Renal pelvis (tissue), 4 donors: ENCODE results near the gene C10orf95. TPM values are rescaled to one million over a fixed set of nuclear protein-coding genes. Genes with fewer than 3 reads are reported as not detected.
"Not testable (repeated sequence)": the region's sequence is repeated elsewhere in the genome, so short reads cannot be mapped to it uniquely, and the experiment has no call there.

Experiments used
- DNase-seq: peaks from one replicate; pipeline ENCODE4 v3.0.0-alpha.2; 2013
- polyA plus RNA-seq, 3 donors: library from polyadenylated mRNA; unstranded; fragments of 120-200 nt; gene quantifications; one replicate each; pipeline ENCODE4 v1.2.1, GENCODE V29; 2013; ENCODE audit not compliant: insufficient read length in 3 of 3

The C10orf95 gene
- polyA plus RNA-seq, 3 donors, result 1.0 to 2.4 (median 1.9) TPM

DNA sequence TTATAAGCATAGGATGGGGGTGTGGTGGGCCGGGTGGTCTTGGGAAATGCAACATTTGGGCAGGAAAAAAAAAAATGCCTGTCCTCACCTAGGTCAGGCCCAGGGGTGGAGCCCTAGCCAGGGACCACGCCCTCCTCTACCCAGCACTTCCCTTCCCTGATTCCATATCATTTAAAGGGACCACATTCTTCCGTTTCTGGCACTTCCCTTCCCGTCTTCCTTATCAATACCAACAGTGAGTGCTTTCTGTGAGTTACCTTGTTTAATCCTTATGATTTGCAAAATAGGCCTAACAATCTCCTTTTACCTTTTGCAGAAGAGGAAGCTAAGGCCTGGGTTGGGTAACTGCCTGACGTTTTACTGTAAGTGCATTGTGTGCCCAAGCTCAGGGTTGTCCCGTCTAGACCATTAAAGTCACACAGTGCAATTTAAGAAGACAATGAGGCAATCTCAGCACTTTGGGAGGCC, 16.7 kb upstream of the C10orf95 start:
- DNase-seq, result no peak

DNA sequence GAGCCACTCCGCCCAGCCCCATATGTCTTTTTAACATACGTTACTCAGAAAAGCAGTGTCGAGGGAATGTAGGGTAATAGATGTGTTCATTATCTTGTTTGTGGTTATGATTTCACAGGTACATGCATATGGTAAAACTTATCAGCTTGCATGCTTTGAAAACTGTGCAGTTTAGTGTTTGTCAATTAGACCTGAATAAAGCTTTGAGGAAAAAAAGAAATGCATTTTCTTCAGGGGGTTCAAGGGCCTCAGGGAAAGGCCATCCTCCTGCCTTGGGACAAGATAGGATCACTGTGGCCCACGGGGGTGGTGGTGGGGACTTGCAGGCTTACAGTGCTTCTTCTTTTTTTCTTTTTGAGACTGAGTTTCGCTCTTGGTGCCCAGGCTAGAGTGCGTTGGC, 16.0 kb upstream of the C10orf95 start:
- no peak for DNase-seq

DNA sequence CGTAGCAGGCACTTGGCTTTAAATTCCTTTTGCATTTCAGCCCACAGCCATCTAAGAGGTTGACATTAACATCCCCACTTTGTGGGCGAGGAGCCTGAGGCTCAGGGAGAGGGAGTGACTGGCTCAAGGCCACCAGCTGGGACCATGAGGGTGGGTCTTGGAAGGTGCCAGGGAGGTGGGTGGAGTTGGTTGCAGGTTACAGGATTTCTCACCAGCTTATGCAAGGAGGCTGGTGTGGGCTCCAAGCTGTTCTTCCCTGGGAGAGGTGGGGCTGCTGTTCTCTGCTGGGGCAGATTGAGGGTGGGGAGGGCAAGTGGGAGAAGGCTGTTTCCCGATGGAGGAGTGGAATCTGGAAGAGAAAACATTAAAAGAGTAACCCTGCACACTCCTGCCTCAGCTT, 14.1 kb upstream of the C10orf95 start:
- DNase-seq, result no peak

DNA sequence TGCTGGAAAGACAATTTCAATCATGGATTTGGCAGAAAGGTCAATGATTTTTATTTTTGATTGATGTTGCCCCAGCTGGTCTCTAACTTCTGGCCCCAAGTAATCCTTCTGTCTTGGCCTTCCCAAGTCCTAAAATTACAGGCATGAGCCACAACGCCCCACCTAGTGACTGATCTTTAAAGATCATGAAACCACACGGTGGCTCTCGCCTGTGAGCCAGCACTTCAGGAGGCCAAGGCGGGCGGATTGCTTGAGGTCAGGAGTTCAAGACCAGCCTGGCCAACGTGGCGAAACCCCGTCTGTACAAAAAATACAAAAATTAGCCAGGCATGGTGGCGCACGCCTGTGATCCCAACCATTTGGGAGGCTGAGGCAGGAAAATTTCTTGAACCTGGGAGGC, 12.6 kb upstream of the C10orf95 start:
- DNase-seq, result no peak

DNA sequence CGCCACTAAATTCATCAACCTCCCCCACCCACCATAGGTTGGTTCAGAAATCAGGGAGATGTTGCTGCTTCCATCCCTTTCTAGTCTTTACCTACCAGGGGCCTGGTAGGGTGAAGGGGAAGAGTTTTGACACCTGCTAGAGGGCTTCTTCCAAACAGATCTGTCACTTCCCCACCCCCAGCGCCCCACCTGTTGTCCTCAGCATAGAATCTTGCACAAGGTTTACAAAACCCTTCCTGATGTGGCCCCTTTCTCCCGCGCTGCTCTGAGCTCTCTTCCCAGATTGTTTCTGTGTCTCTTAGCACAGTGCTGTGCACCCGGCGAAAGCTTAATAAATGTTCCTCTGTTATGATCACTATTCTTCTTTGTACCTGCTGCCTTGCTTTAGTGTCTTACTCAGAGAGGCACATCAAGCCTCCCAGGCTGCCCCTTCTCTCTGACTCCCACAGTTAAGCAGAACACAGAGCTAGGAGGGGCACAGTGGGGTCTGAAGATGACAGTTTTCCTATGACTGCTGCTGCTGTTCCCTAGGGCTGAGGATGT, 11.2 kb upstream of the C10orf95 start:
- no peak for DNase-seq

DNA sequence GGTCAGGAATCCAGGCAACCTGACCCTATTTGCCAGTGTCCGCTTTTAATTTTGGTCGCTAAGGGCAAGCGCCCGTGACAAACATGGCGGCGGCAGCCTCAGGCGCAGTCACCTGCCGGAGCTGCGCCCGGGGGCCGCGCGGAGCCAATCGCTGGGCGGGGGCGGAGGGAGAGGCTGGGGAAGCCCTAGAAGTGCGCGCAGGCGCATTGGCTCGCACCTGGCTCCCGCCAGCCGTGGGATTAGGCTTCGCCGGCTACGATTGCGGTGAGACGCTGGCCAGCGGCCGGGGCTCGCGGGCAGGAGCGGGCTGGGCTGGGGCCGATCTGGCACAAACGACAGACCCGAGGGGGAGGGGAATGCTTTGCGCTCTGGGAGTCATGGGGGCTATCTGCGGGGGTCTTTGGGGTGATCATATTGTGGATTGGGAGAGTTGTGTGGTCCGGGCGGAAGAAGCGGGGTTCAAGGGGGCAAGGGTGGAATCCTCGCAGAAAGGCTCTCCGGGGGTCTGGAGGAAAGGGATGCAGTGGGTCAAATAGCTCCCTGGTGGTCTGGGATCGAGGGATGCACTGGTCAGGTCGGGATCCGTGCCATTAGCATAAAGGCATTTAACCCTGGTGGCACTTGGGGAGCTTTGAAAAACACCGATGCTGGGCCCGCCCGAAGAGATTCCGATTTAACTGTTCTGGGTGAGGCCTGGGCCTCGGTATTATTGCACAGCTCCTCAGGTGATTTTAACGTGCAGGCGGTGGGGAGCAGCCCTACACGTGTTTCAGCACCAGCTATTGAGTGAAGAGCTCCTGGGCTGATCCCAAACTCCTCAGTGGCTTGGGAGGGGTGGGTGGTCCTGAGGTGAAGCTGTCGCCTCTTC, 10.1 kb upstream of the C10orf95 start:
- peak; percentile 91 for DNase-seq

DNA sequence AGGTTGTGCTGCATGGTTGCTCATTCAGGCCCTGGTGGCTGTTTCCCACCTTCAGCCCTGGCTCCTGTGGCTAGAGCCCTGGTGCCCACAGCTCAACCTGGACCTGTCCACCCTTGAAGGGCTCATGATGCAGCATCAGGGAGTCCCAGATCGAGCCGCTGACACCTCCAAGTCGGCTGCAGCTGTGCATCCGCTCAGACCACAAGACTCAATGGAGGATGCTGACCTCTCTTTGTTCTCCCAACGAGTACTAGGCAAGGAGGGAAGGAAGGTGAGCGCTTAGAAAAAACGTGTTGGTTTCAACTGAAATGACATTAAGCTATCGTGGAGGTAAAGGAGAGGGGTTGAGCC, 9.5 kb upstream of the C10orf95 start:
- no peak for DNase-seq

DNA sequence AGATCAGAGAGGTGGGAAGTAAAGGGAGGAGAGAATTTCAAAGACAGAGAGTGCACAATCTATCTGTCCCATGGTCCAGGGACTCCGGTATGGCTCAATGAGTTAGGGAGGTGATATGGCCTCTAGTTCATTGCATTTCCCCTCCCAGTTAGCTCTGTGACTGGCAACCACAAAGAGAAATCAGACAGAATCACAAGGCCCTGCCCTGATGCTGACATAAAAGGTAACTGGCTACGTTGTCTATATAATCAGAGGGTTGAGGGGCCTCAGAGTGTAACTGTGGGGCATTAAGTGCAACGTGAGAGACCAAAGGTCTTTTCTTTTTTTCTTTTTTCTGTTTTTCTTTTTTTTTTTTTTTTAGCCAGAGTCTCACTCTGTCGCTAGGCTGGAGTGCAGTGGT, 7.3 kb upstream of the C10orf95 start:
- no peak for DNase-seq

DNA sequence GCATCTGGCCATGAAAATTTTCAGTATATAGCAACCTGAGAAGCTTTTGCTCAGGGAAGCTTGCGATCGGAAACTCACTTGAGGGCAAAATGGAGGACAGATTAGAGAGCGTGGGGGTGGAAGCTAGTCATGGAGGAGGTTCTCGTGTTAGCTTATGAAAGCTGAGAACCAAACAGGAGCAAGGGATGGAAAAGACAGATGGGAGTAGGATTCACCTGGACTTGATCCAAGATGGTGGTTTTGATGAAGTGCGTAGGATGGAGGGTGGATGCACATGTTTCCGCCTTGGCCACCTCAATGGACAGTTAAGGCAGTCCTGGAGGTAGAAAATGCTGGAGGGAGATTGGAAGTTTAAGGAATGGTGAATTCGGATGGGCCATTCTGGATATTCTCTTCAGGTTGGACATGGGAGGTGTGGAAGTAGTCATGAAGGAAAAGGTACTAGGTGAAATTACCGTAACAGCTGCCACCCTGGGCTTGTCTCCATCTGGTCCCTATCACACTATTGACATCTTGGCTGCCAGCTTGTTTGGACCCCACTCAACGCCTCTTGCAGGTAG, 6.3 kb upstream of the C10orf95 start:
- no peak for DNase-seq

DNA sequence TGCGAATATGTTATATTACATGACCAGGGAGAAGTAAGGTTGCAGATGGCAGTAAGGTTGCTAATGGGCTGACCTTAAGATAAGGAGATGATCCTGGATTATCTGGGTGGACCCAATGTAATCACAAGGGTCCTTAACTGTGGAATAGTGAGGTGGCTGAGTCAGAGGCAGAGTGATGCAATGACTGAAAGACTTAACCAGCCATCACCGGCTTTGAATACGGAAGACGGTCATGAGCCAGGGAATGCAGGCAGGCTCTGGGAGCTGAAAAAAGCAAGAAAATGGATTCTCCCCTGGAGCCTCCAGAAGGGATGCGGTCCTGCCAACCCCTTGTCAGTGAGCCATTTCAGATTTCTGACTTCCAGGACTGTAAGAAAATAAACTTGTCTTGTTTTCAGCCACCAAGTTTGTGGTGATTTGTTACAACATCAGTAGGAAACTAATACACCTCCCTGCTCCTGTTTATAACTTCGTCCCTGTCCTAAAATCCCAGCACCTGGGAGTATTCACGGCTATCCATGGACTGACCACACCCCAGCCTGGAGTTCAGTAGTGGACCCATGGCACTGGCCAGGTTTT, 4.6 kb upstream of the C10orf95 start:
- no peak for DNase-seq

DNA sequence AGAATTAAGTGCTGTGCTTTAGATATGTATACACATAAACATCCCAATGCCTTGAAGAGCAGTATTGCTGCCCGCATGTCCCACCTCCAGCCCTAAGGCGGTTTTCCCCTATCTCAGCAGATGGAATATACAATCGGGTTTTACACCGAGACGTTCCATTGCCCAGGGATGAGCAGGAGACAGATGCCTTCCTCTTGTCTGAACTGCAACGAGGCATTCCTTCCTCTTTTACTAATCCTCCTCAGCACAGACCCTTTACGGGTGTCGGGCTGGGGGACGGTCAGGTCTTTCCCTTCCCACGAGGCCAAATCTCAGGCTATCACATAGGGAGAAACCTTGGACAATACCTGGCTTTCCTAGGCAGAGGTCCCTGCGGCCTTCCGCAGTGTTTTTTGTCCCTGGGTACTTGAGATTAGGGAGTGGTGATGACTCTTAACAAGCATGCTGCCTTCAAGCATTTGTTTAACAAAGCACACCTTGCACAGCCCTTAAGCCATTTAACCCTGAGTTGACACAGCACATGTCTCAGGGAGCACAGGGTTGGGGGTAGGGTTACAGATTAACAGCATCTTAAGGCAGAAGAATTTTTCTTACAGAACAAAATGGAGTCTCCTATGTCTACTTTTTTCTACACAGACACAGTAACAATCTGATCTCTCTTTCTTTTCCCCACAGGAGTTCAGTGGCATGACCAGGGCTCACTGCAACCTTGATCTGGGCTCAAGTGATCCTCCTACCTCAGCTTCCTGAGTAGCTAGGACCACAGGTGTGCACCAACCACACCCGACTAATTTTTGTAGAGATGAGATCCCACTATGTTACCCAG, 3.5 kb upstream of the C10orf95 start:
- not testable (repeated sequence) for DNase-seq

DNA sequence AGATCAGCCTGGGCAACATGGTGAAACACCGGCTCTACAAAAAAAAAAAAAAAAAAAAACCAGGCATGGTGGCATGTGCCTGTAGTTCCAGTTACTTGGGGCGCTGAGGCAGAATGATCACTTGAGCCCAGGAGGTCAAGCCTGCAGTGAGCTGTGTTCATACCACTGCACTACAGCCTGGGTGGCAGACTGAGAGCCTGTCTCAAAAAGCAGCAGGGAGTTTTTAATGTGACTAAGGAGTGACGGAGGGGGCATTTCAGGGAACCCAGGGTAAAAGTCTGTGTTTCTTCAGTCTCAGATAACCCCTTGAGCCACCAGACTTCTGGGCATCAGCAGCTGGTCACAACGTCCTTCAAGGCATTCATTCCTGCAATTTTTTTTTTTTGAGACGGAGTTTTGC, 2.2 kb upstream of the C10orf95 start:
- no peak for DNase-seq

DNA sequence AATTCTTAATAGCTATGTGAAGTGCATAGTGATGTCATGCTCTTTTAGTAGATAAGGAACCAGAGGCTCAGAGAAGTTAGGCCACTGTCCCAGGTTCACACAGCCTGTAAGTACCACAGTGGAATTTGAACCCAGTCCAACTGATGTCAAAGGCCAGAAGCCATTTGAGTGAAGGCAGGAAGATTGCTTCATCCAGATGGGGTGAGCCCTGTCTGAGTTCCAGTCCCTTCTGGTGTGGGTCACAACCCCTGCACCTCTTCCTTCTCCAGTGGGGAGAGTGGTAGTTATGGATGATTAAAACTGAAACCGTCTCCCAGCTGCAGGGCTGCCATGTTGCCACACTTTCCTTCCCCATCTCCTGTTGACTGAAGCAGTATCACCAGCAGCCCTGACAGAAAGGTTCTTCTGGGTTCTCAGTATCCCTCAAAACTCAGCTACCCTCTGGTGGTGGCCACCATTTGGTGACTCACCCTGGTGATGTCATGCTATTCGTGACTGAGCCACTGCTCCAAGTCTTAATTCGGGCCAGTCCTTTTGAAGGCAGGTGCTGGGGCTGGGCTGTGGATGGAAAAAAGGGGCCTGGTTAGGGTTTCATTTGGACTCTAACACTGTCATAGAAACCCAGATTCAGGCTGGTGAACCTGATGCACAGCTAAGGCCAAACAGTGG, 1.5 kb upstream of the C10orf95 start:
- no peak for DNase-seq

DNA sequence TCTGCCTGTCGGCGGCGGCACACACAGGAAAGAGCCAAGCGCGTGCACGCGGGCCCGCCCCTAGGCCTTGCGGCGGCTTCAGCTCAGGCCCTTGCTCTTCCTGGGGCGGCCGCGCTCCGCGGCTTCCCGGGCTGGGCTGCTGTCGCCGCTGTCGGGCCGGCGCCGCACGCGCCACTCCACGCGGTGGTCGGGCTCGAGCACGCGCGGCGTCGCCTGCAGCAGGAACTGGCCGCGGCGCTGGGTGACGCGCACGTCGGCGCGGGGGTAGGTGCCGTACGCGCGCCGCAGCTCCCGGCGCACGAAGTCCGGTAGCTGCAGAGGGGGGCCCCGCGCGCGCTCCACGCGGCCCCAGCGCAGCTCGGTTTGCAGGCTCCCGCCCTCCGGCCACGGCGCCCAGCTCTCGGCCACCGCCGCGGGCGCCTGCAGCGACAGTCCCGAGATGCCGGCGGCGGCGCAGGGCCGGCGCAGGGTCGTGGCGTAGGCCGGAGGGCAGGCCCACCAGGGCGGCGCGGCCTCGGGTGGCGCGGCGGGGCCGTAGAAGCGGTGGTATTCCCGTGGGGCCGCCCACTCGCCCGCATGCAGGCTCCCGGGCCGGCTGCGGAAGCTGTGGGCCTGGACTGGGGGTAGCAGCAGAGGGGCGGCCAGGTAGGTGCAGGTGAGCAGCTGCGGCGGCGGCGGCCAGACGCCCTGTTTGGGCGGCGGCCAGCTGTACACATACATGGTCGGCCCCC, 804 bp downstream of the C10orf95 start:
- DNase-seq, result peak; percentile 85

DNA sequence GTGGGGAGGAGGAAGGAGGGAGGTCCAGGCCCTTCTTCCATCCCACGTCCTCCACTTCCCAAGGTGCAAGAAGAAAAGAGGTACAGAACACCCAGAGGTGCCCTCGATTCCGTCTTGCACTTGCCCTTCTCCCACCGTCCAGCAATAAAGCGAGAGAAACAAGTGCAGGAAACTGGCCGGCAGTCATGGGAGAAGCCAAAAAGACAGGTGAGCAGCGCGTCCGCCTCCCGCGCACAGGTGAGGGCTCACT, 1.3 kb downstream of the C10orf95 start:
- no peak for DNase-seq

DNA sequence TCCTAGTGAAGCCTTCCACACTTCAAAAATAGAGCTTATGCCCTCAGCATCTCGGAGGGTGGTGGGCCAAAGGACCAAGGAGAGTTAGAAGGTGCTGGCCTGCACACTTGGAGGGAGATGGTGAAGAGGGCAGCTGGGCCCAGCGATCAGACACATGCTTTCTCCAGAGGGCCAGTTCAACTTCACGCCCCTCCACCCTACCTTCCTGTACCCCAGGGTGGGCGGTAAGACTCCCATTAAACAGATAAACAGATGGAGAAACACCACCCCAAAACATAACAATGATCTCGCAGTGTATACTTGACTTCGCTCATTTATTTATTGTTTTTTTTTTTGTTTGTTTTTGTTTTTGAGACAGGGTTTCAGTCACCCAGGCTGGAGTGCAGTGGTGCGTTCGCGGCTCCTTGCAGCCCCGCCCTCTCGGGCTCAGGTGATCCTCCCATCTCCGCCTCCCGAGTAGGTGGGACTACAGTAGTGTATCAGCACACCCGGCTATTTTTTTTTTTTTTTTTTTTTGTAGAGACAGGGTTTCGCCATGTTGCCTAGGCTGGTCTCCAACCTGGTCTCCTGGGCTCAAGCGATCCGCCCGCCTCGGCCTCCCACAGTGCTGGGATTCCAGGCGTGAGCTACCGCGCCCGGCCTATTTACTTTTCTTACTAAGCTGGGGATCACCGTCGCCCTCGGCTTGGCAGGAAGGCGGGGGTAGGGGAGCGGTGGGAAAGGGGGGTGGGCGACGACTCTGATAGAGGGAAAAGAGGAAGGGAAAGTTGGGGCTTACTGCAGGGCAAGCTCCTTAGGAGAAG, 1.8 kb downstream of the C10orf95 start:
- peak; percentile 73 for DNase-seq

DNA sequence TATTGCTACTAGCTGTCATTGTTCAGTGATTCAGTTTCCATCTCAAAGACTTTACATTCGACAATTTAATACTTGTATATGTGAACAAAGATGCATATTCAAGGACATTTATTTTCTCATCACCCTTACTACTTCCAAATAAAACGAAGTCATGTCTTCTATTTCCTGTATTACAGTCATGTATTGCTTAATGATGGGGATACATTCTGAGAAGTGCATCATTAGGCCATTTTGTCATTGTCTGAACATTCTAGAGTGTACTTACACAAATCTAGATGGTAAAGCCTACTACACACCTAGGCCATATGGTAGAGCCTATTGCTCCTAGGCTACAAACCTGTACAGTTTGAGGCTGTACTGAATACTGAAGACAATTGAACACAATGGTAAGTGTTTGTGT, 6.5 kb downstream of the C10orf95 start:
- DNase-seq, result no peak

DNA sequence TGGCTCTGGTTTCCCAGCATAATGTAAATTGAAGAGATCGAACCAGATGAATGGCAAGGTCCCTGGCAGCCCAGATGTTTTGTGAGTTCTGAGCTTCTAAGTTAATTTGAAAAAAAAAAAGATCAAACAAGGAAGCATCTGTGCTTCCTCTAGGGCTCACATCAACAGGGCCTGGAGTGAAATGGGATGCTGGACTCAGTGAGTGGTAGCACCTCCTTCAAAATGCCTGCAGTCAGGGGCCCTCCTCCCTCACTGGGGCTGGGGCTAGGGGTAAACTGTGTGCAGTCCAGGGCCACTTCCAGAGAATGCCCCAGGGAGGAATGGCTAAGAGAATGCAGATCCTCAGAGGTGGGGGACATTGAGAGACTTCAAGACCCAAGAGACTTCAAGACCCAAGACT, 13.0 kb downstream of the C10orf95 start:
- DNase-seq, result no peak

DNA sequence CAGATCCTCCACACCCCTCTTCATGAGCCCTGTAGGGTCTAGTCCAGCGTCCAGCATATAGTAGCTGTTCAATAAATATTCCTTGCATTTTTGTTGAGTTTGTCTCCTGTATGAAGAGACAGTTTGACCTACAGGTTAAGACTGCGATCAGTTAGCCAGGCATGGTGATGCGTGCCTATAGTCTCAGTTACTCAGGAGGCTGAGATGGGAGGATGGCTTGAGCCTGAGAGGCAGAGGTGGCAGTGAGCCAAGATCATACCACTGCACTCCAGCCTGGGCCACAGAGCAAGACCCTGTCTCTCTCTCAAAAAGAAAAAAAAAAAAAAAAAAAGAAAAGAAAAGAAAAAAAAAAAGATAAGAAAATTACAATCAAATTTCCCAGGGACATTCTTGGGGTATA, 13.8 kb downstream of the C10orf95 start:
- DNase-seq, result no peak

DNA sequence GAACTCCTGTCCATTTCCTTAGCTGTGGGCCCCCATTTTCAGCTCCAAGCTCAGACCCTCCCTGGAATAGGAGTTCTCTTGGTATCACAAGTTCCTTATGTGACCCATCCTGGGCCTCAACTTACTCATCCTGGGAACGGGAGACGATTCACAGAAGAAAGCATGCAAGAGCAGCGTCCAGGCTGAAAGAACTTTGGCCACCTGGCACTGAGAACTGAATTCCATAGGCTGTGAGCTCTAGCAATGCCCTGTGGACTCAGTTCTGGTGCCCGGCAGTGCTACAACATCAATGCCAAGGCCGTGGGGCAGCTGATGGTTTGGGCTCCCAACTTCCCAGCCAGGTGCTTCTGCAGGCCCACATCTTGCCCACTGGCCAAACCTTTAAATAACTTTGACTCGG, 15.0 kb downstream of the C10orf95 start:
- no peak for DNase-seq
